ENCODE measurements around the gene UNC93A.
"Not testable (repeated sequence)": the region's sequence is repeated elsewhere in the genome, so short reads cannot be mapped to it uniquely, and the experiment has no call there.

UNC93A gene

GRCh38 chr6:167294651-167295494 is 3.8 kb downstream of the UNC93A start:
- no peak for DNase-seq

DNA sequence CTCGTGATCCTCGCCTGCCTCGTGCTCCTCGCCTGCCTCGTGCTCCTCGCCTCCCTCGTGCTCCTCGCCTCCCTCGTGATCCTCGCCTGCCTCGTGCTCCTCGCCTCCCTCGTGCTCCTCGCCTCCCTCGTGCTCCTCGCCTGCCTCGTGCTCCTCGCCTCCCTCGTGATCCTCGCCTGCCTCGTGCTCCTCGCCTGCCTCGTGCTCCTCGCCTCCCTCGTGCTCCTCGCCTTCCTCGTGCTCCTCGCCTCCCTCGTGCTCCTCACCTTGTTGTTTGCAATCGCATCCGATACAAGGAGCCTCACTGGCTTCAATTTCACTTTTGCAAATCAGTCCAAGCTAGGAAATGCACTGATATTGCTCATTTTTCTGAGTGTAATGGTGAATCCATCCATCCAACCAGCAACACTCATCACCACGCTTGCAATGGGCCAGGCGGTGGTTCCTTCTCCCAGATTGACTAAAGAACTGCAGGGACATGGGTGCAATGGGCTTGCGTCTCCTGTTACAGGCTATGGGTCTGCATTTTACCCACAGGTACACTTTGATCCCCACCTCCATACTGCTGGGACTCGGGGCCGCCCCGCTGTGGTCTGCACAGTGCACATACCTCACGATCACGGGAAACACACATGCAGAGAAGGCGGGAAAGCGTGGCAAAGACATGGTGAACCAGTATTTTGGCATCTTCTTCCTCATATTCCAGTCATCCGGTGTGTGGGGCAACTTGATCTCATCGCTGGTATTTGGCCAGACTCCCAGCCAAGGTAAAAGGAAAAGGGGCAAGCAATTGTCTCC is 4.6 kb downstream of the UNC93A start:
- DNase-seq = no peak

GRCh38 chr6:167296293-167296690 is 5.2 kb downstream of the UNC93A start:
- no peak for DNase-seq

- DNase-seq = no peak
Observed at GRCh38 chr6:167296902-167297301, 5.8 kb downstream of the UNC93A start.

DNA sequence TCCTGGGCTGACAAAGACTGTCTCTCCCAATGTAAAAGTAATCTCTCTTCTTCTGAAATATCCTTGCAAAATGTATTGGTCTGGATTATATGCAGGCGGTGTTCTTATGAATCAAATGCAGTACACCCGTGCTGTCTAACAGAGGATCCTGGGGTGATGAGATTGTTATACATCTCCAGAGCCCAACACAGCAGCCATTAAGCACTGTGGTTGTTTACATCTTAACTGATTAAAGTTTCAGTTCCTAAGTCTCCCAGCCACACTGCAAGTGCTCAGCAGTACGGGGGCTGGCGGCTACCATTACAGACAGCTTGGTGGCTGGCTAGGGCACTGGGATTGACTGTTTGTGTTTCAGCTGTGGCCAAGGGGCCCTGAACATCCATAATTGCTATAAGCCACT is 7.0 kb downstream of the UNC93A start:
- DNase-seq = no peak

GRCh38 chr6:167299641-167300308 is 8.7 kb downstream of the UNC93A start:
- no peak for DNase-seq

- DNase-seq = no peak
Observed at GRCh38 chr6:167300902-167301777, 10.0 kb downstream of the UNC93A start.

- no peak for DNase-seq
Observed at GRCh38 chr6:167302074-167302473, 11.0 kb downstream of the UNC93A start.

- no peak for DNase-seq
Observed at GRCh38 chr6:167302796-167303195, 11.7 kb downstream of the UNC93A start.

- DNase-seq = no peak
Observed at GRCh38 chr6:167303675-167304625, 12.8 kb downstream of the UNC93A start.

- DNase-seq = no peak
Observed at GRCh38 chr6:167304912-167305311, 13.8 kb downstream of the UNC93A start.

DNA sequence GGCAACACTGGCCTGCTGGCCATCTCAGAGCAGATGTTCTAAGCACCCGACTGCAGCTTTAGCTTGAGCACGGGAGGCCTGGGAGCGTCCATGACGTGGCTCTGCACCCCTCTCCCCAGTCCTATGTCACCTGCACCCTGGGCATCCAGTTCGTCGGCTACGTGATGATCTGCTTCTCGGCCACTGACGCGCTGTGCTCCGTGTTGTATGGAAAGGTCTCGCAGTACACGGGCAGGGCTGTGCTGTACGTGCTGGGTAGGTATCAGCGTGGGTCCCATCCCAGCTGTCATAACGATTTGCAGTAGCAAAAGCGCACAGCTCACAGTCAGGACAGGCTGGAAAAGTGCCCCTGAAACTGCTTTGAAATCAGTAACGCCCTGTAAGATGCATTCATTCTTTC is 14.7 kb downstream of the UNC93A start:
- no peak for DNase-seq

DNA sequence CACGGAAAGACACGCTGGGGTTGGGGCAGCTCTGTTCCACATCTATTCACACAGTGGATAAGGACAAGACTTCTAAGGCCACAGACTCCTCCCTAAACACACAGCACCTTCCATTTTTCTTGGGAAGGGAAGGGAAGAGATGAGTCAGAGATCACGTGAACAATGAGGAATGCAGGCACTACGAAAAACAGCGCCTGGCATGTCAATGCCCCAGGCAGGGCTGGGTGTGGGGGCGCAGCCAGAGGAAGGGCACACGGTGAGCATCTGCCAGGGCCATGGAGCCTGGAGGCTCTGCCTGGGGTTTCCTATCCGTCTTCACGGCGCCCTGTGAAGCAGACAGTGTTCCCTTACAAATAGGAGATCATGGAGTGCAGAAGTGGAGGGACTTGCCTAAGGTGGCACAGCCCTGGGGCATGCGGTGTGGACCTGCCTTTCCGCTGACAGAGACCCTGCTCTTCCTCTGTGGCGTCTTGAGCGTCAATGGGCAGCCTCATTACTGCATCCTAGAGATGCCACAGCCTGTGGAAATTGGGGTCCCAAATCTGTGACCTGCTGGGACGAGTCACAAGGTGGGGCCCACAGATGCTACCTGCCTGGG is 15.4 kb downstream of the UNC93A start:
- DNase-seq = no peak

- DNase-seq = no peak
Observed at GRCh38 chr6:167307342-167307955, 16.3 kb downstream of the UNC93A start.

DNA sequence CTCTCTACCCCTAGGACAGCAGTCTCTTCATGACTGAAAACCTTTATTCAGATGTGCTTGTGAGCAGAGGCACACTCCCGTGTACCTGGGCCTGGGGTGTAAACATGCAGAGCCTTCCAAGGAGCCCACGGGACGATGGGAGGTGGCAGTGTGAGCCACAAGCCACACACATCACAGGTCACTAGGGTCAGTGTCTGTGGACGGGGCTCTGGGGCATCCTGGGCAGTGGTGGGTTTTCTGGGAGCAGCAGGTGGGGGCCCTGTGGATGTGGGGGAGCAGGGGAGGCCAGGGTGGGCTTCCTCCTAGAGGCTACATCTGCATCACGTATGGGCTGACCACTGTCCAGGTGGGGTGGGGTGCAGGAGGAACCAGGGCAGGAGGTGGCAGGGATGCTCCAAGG is 17.1 kb downstream of the UNC93A start:
- DNase-seq = no peak

DNA sequence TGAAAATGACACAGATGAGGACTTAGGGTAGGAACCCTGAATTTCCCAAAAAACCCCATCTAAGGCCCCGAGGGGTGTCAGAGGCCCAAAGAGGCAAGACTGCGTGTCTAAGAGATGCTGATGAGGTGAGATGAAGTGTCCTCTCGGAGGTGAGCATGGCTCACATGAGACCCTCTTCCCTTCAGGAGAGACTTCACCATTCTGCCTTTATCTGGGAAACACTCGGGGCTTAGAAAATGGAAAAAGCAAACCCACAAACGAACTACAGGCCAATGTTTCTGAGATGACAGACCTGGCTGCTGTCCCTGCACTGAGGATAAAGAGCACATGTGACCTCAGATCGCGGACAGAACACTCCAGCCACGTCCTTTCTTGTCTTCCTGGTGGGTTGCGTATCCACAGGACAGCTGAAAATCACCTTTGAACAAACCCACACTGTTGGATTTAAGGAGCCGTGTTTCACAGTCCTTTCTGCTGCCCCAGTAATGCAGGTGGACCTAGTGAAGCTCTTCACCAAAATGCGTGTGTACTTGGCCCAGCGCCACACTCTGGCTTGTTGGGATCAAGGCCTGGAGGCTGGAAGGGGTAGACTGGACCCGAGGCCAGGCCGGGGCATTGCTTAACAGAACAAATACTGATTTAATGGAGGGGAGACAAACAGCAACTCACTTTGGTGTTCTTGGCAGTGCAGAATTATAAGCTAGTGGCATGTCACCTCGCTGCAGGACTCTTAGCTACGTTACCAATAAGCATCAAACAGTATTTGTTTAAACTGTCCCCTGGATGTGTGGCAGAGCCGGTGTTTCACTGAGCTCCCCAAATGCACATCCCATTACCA is 18.5 kb downstream of the UNC93A start:
- DNase-seq = not testable (repeated sequence)

- no peak for DNase-seq
Observed at GRCh38 chr6:167311286-167311685, 20.2 kb downstream of the UNC93A start.

DNA sequence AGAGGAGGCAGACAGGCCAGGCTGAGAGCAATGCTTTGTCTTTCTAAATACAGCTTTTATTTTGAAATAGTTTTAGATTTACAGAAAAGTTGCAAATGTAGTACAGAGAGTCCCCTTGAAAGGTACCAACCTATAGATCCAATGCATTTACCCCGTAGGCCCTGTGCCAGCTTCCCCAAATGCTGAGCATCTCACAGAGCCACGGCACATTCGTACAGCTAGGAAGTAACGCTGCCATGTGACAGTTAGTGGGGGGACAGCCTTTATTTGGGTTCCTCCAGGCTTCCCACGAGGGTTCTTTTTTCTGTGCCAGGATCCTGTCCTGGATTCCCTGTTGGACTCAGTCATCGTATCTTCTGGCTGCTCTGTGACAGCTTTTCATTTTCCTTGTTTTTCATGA is 20.6 kb downstream of the UNC93A start:
- DNase-seq = not testable (repeated sequence)

DNA sequence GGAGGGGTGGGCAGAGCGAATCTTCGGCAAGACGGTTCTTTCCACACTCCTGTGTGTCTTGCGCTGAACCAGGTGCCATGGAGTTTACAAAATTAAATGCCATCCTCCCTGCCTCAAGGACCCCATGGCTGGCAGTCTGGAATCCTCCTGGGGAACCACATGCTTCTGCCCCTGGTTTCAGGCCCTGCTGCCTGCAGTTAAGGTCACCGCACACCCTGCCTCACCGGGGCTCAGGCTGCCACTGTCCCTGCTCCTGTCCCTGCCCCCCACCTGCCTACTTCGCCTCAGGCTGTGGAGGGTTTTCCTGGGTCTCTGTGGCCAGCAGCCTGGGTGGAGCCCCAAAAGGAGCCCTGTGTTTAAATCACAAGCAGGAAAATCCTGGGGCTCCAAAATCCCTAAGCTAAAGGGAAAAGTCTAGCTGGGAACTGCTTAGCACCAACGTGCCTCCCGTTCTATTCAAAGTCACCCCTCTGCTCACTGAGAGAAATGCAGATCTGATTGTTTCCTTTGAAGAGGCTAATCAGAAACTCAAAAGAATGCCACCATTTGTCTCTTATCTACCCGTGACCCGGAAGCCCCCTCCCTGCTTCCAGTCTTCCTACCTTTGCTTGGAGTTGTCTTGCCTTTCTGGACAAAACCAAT is 23.2 kb downstream of the UNC93A start:
- no peak for DNase-seq

All from fibroblast of upper back skin (primary cell).